Measurements from ENCODE around the gene DOLPP1. TPM values are rescaled to one million over a fixed set of nuclear protein-coding genes. Genes with fewer than 3 reads are reported as not detected.

DOLPP1 gene
- total and polyA plus RNA-seq, 2 of the 13 experiments (the other 11 are each of a cell fraction or from before 2014, with no cell fraction given) = 21.0 to 34.1 TPM

DNA sequence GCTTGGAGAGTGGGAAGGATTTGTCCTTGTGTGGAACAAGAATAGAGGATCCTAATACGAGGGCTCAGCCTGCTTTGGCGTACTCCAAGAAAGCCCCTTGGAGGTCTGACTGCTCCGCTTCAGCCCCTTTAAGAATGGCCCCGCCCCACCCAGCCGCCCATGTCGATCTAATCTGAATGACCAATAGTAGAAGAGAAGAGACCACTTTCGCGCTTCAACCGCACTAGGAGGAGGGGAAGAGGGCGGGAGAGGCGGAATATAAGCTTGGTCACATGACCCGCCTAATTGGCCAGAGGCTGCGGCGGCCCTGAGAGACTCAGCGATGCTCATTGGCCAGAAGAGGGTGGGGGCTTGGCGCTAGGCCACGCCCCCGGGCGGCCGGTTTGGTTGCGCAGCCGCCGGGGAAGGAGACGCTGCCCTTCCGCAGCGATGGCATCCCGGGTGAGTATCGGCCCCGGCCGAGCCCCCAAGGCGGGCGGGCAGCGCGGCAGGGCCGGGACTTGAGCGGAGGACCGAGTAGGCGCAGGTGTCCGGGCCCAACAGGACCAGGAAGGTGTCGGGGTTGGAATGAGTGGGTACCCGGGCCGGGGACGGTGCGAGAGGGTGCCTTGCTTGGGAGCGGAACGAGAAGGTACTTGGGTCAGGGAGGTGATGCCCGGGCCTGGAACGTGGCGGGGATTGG is 44.5 kb upstream of the DOLPP1 start, which contains the start of gene MIGA2 (continued):
- TF ChIP-seq, protein P1, sequence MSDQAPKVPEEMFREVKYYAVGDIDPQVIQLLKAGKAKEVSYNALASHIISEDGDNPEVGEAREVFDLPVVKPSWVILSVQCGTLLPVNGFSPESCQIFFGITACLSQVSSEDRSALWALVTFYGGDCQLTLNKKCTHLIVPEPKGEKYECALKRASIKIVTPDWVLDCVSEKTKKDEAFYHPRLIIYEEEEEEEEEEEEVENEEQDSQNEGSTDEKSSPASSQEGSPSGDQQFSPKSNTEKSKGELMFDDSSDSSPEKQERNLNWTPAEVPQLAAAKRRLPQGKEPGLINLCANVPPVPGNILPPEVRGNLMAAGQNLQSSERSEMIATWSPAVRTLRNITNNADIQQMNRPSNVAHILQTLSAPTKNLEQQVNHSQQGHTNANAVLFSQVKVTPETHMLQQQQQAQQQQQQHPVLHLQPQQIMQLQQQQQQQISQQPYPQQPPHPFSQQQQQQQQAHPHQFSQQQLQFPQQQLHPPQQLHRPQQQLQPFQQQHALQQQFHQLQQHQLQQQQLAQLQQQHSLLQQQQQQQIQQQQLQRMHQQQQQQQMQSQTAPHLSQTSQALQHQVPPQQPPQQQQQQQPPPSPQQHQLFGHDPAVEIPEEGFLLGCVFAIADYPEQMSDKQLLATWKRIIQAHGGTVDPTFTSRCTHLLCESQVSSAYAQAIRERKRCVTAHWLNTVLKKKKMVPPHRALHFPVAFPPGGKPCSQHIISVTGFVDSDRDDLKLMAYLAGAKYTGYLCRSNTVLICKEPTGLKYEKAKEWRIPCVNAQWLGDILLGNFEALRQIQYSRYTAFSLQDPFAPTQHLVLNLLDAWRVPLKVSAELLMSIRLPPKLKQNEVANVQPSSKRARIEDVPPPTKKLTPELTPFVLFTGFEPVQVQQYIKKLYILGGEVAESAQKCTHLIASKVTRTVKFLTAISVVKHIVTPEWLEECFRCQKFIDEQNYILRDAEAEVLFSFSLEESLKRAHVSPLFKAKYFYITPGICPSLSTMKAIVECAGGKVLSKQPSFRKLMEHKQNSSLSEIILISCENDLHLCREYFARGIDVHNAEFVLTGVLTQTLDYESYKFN (CRISPR knock-in tag; conservative IDR thresholded peaks at IDR 0.05) = 0 out of 2 replicates have a peak, but pooled peaks have one; percentile 28
- TF ChIP-seq SMAD1 (CRISPR knock-in tag; IDR thresholded peaks at IDR 0.05; ENCODE audit: borderline replicate concordance, low read depth) = 0 out of 2 replicates have a peak, but pooled peaks have one; percentile 15
- TF ChIP-seq CEBPB (IDR thresholded peaks at IDR 0.05; ENCODE audit: borderline replicate concordance, low read depth, low read length) = peak; percentile 43; the same call in 1 of the 2 replicates
- TF ChIP-seq, protein P2, sequence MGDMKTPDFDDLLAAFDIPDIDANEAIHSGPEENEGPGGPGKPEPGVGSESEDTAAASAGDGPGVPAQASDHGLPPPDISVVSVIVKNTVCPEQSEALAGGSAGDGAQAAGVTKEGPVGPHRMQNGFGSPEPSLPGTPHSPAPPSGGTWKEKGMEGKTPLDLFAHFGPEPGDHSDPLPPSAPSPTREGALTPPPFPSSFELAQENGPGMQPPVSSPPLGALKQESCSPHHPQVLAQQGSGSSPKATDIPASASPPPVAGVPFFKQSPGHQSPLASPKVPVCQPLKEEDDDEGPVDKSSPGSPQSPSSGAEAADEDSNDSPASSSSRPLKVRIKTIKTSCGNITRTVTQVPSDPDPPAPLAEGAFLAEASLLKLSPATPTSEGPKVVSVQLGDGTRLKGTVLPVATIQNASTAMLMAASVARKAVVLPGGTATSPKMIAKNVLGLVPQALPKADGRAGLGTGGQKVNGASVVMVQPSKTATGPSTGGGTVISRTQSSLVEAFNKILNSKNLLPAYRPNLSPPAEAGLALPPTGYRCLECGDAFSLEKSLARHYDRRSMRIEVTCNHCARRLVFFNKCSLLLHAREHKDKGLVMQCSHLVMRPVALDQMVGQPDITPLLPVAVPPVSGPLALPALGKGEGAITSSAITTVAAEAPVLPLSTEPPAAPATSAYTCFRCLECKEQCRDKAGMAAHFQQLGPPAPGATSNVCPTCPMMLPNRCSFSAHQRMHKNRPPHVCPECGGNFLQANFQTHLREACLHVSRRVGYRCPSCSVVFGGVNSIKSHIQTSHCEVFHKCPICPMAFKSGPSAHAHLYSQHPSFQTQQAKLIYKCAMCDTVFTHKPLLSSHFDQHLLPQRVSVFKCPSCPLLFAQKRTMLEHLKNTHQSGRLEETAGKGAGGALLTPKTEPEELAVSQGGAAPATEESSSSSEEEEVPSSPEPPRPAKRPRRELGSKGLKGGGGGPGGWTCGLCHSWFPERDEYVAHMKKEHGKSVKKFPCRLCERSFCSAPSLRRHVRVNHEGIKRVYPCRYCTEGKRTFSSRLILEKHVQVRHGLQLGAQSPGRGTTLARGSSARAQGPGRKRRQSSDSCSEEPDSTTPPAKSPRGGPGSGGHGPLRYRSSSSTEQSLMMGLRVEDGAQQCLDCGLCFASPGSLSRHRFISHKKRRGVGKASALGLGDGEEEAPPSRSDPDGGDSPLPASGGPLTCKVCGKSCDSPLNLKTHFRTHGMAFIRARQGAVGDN (CRISPR knock-in tag; IDR thresholded peaks at IDR 0.05) = peak; percentile 75
- TF ChIP-seq ZNF33B (CRISPR knock-in tag; IDR thresholded peaks at IDR 0.05) = no peak
- TF ChIP-seq ZFP62 (CRISPR knock-in tag; IDR thresholded peaks at IDR 0.05) = no peak
- TF ChIP-seq, protein P3, sequence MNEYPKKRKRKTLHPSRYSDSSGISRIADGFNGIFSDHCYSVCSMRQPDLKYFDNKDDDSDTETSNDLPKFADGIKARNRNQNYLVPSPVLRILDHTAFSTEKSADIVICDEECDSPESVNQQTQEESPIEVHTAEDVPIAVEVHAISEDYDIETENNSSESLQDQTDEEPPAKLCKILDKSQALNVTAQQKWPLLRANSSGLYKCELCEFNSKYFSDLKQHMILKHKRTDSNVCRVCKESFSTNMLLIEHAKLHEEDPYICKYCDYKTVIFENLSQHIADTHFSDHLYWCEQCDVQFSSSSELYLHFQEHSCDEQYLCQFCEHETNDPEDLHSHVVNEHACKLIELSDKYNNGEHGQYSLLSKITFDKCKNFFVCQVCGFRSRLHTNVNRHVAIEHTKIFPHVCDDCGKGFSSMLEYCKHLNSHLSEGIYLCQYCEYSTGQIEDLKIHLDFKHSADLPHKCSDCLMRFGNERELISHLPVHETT (CRISPR knock-in tag; conservative IDR thresholded peaks at IDR 0.05) = peak; percentile 48; the same call in 1 of the 2 replicates
- TF ChIP-seq MYC (CRISPR knock-in tag; IDR thresholded peaks at IDR 0.05; ENCODE audit: borderline replicate concordance) = peak; percentile 37; the same call in 1 of the 2 replicates
- TF ChIP-seq ZBTB7B (CRISPR knock-in tag; IDR thresholded peaks at IDR 0.05) = 0 out of 2 replicates have a peak, but pooled peaks have one; percentile 42
- TF ChIP-seq ZBTB20 (CRISPR knock-in tag; IDR thresholded peaks at IDR 0.05; ENCODE audit: borderline replicate concordance, low read depth) = 0 out of 2 replicates have a peak, but pooled peaks have one; percentile 23
- no peak for TF ChIP-seq HOXA7 (CRISPR knock-in tag; IDR thresholded peaks at IDR 0.05)
- TF ChIP-seq, protein P4, sequence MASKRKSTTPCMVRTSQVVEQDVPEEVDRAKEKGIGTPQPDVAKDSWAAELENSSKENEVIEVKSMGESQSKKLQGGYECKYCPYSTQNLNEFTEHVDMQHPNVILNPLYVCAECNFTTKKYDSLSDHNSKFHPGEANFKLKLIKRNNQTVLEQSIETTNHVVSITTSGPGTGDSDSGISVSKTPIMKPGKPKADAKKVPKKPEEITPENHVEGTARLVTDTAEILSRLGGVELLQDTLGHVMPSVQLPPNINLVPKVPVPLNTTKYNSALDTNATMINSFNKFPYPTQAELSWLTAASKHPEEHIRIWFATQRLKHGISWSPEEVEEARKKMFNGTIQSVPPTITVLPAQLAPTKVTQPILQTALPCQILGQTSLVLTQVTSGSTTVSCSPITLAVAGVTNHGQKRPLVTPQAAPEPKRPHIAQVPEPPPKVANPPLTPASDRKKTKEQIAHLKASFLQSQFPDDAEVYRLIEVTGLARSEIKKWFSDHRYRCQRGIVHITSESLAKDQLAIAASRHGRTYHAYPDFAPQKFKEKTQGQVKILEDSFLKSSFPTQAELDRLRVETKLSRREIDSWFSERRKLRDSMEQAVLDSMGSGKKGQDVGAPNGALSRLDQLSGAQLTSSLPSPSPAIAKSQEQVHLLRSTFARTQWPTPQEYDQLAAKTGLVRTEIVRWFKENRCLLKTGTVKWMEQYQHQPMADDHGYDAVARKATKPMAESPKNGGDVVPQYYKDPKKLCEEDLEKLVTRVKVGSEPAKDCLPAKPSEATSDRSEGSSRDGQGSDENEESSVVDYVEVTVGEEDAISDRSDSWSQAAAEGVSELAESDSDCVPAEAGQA (IDR thresholded peaks at IDR 0.05; ENCODE audit: low read depth) = no peak
- TF ChIP-seq, protein P4 (CRISPR knock-in tag; IDR thresholded peaks at IDR 0.05; ENCODE audit: borderline replicate concordance) = no peak

Measured in HepG2 (cell line).